ENCODE results near the gene FADS1. TPM values are rescaled to one million over a fixed set of nuclear protein-coding genes. Genes with fewer than 3 reads are reported as not detected.

FADS1 gene
- total and polyA plus RNA-seq, 2 of the 8 experiments (the other 6 are each of a cell fraction or from before 2014, with no cell fraction given) = 115 to 141 TPM

GRCh38 chr11:61765550-61766253 is 51.1 kb downstream of the FADS1 start:
- DNase-seq (ENCODE audit: low read depth in 1 of 2, low spot score in 2 of 2) (no peak), FAIRE-seq (no peak)
- TF ChIP-seq SP4 (IDR thresholded peaks at IDR 0.05; ENCODE audit: low read length) (no peak), MAFK (IDR thresholded peaks at IDR 0.05; ENCODE audit: low read depth, low read length) (no peak), CHD1 (IDR thresholded peaks at IDR 0.05; ENCODE audit: low read depth, low read length) (no peak)
- no peak overlapping the region for H3K18ac ChIP-seq (ENCODE audit: extremely low read depth, low read length)
- H2AK5ac ChIP-seq (ENCODE audit: low read depth, low read length) = no peak overlapping the region
- no peak overlapping the region for H3K27ac ChIP-seq (ENCODE audit: low read depth, low read length)
- no peak overlapping the region for H4K91ac ChIP-seq (replicated peaks; ENCODE audit: insufficient read length, low read length)
- H3K23me2 ChIP-seq (ENCODE audit: low read depth, low read length) = no peaks in the 10 kb centered on the region
- no peak overlapping the region for H3K4me2 ChIP-seq (ENCODE audit: insufficient read depth in 1 of 2, low read depth in 2 of 2, low read length in 2 of 2)
- H3K4me1 ChIP-seq (replicated peaks in 1 of 4; ENCODE audit: control insufficient read depth in 3 of 4, insufficient read depth in 4 of 4, low read length in 3 of 4) = peaks cover 0 to 21% (median 13%) of the 10 kb centered on the region in 4 experiments; a peak in 6 of 7 replicates
- H4K8ac ChIP-seq (ENCODE audit: extremely low read depth, insufficient read depth, low read length) = no peak overlapping the region; the same call in 1 of the 2 replicates
- no peak overlapping the region for H4K5ac ChIP-seq (ENCODE audit: insufficient read length, low read depth, low read length)
- H3K79me2 ChIP-seq (ENCODE audit: control insufficient read depth in 1 of 2, insufficient read depth in 2 of 2, low read length in 2 of 2) = no peaks in the 10 kb centered on the region
- no peak overlapping the region for H3K56ac ChIP-seq (replicated peaks; ENCODE audit: insufficient read length, low read depth, low read length)
- ChIA-PET POLR2A (ENCODE audit: partially characterized antibody) (interaction anchor here (0.6 to 2.2 kb wide), 6 partner anchors 18 to 50 kb away, joined by 3 to 8 read pairs (median 4); partner anchors contain the start of genes FEN1 and TMEM258), CTCF (ENCODE audit: partially characterized antibody) (interaction anchor here (1.0 to 5.3 kb wide), 15 partner anchors 8 to 136 kb away, joined by 3 to 38 read pairs (median 8); partner anchors contain the start of gene MYRF)
- H3K4me3 ChIP-seq (ENCODE audit: extremely low read depth in 1 of 4, insufficient read depth in 2 of 4, low read depth in 3 of 4, low read length in 4 of 4) = no peak overlapping the region
- no peaks in the 10 kb centered on the region for H3K36me3 ChIP-seq (ENCODE audit: control insufficient read depth in 2 of 4, insufficient read depth in 4 of 4, low read length in 3 of 4)
- 88% methylated on average over 21 of the region's 26 CpGs; no CpG with 5 or more reads in 1 of the 2 experiments for WGBS, 2 experiments (ENCODE audit: extremely low coverage in 1 of 2, insufficient coverage in 1 of 2, insufficient read length in 1 of 2, insufficient replicate concordance in 2 of 2, low coverage in 1 of 2, low lambda C conversion rate in 2 of 2, missing lambda C conversion rate in 1 of 2)
- H3K14ac ChIP-seq (ENCODE audit: insufficient read length) = no peak overlapping the region
- H4K20me1 ChIP-seq (replicated peaks in 1 of 2; ENCODE audit: control insufficient read depth in 1 of 2, insufficient read depth in 2 of 2, low read length in 2 of 2) = no peaks in the 10 kb centered on the region
- no peak overlapping the region for H2BK5ac ChIP-seq (ENCODE audit: low read depth, low read length)
- no peaks in the 10 kb centered on the region for H3K9me3 ChIP-seq (ENCODE audit: insufficient read depth in 2 of 2, low read depth in 1 of 2, low read length in 1 of 2)
- no peak overlapping the region for H2AFZ ChIP-seq (ENCODE audit: low read length)
- H3K23ac ChIP-seq (ENCODE audit: insufficient read length) = no peak overlapping the region
- H3K27me3 ChIP-seq (replicated peaks in 1 of 4; ENCODE audit: control insufficient read depth in 3 of 4, extremely low read depth in 1 of 4, insufficient read depth in 3 of 4, low read length in 3 of 4) = no peaks in the 10 kb centered on the region
- H2BK120ac ChIP-seq (replicated peaks; ENCODE audit: low read depth, low read length) = no peak overlapping the region
- H2BK15ac ChIP-seq (ENCODE audit: low read length) = no peak overlapping the region
- no peak overlapping the region for H3K4ac ChIP-seq (replicated peaks; ENCODE audit: insufficient read length, low read depth, low read length)
- no peak overlapping the region for H2BK20ac ChIP-seq (ENCODE audit: low read length)
- no peaks in the 10 kb centered on the region for H3K79me1 ChIP-seq (ENCODE audit: low read depth, low read length)
- no peak overlapping the region for H3K9ac ChIP-seq (replicated peaks in 1 of 4; ENCODE audit: extremely low read depth in 1 of 4, low read depth in 3 of 4, low read length in 3 of 4)
- 0 out of 2 replicates have a peak overlapping the region, but pooled peaks have one; percentile 27 for H2BK12ac ChIP-seq (ENCODE audit: low read depth, low read length)
